DMS 273 treated with DMSO at 0.1 percent for 48 hours (cell line): ENCODE results near the gene CPN1.
"Not testable (repeated sequence)": the region's sequence is repeated elsewhere in the genome, so short reads cannot be mapped to it uniquely, and the experiment has no call there.

Experiments
- DNase-seq: peaks from one replicate; lab custom pipeline; 2025; lab: John Stamatoyannopoulos, UW

CPN1 gene

DNA sequence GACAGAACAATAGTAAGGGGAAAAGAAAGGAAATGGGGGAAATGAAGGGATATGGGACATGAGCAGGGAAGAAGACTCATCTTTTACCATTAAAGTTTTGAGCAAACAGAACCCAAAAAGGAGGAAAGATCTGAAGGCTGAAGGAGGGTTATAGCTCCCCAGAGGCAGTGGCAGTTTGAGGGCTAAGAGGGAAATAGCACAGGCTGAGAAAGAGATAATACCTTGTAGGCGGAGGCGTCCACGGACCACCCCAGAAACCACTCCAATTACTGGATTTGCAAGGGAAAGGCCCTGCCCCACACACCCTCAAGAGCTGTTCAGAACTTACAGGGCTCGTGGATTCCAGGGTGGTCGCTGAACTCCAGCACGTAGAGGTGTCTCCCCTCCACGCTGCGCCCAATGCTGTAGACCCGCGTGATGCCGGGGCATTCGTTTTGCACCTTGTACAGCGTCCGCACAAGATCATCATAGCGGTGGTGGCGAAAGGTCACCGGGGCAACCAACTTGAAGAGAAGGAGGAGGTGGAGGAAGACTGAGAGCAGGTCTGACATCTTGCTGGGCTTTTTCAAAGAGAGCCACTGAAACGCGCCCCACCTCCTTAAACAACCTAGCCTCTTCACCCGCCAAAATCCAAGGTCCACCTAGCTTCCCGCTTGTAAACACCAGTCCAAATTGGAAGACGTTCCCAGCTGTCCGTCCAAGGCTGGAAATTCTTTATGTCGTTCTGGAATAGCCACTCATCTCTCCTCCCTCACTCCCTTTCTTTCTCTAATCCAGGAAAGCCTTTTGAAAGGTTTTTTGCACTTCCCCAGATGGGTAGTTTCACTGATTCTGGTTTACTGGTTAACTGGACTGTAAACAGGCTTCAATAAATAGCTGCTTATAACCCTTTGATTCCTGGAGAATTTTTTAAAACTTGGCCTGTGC lies at the start of gene CPN1:
Gene CPN1, minus strand, starts transcription at position 795 of the 927 bp plus-strand sequence. Its CDS starts 244 bp downstream, at position 551.
- DNase-seq, result no peak

DNA sequence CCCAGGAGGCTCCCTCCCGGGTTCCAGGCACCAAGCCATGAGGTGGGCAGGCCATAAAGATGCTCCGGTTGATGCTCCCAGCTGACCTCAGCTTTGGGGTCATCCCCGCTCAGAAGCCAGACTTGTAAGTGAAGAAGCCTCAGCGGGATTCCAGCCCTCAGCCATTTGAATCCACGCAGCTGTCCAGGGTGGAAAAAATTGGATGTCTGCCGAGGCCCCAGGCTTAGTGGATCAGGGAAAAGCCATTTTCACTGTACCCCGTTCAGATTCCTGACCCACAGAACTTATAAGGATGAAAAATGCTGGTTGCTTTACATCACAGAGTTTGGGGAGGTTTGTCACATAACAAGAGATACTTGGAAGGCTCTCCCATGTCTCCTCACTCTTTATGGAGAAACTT lies 49.2 kb upstream of the CPN1 start:
- no peak for DNase-seq

GRCh38 chr10:100129424-100129823 lies 47.8 kb upstream of the CPN1 start:
- DNase-seq, result no peak

DNA sequence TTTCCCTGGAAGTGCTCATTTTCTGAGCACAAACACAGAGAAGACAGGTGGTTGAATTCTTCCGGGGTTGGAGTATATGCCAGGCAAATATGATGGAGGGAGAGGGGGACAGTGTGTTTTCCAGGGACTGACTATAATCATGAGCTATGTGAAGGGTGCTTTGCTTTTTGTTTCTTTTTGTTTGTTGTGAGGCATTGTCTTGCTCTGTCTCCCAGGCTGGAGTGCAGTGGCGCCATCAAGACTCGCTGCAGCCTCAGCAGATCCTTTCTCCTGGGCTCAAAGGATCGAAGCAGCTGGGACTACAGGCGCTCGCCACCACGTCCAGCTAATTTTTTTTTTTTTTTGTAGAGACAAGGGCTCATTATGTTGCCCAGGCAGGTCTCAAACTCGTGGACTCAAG lies 47.3 kb upstream of the CPN1 start:
- no peak for DNase-seq

DNA sequence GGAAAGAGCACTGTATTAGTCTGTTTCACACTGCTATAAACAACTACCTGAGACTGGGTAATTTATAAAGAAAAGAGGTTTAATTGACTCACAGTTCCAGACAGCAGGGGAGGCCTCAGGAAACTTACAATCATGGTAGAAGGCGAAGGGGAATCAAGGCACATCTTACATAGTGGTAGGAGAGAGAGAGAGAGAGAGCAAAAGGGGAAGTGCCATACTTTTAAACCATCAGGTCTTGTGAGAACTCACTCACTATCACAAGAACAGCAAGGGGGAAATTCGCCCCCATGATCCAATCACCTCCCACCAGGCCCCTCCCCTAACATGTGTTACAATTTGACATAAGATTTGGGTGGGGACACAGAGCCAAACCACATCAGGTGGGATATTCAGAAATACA lies 43.7 kb upstream of the CPN1 start:
- not testable (repeated sequence) for DNase-seq

- no peak for DNase-seq
Observed at GRCh38 chr10:100124097-100124496, 42.4 kb upstream of the CPN1 start.

DNA sequence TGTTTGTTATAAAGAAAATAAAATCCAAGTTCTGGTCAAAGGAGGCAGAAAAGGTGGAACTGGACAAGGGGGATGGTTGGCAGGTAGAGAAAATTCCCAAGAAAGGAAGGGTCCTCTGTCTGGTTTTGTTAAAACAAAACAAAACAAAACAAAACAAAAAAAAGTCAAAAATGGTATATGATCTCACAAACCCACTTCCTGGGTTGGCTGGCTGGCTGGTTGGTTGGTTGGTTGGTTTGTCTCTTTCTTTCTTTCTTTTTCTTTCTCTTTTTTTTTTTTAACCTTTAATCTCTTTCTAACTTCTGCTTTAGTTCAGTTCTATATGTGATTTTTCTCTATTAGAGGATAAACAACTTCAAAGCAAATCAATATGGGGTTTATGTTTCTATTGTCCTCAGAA lies 41.1 kb upstream of the CPN1 start:
- no peak for DNase-seq

DNA sequence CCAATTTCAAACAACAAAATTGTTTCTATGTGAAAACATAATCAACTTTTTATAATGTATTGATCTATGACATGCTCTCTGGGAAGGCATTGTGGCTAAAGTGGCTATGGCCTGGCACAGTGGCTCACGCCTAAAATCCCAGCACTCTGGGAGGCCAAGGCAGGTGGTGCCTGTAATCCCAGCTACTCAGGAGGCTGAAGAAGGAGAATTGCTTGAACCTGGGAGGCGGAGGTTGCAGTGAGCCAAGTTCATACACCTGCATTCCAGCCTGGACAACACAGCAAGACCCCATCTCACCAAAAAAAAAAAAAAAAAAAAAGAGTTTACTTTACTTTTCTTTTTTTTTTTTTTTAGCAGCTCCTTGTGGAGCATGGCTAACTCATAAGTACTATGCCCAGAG lies 38.9 kb upstream of the CPN1 start:
- DNase-seq, result no peak

DNA sequence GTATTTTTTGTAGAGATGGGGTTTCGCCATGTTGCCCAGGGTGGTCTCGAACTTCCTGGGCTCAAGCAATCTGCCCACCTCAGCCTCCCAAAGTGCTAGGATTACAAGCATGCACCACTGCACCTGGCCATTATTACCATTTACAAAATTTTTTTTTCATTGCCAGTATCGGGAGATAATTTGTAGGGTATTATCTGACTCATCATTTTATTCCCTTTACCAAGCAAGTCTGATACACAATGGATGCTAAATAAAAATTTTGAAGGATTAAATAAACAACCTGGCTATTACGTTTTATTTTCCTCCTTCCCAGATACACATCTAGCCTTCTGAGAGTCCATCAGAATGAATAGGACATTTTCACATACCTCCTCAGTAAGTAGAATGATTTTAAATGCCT lies 38.1 kb upstream of the CPN1 start:
- no peak for DNase-seq

DNA sequence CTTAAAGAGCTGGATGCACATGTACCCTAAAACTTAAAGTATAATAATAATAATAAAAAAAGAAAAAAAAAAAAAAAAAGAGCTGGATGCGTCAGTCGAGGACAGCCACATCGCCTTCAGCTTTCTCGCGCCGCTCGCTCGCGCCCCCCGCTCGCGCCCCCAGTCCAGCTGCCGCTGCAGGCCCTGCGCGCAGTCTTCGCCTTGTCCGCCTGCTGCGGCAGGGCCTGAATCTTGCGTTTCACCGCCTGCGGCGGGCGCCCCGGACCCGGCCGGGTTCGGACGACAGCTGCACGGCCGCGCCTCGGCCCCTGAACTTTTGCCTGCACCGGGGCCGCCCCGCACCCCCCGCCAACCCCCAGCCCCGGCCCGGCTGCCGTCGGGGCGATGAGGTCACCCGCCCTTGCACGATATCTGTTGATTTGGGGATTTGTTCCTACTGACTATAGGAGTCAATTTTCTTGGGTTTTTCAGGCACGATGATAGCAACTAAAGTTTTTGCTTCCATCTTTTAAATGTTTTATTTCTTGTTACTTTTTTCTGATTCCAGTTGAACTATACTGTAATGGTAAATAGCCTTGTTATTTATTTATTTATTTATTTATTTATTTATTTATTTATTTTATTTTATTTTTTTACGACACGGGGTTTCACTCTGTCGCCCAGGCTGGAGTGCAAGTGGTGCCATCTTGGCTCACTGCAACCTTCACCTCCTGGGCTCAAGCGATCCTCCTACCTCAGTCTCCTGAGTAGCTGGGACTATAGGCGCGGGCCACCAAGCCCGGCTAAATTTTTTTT lies 33.5 kb upstream of the CPN1 start:
- DNase-seq, result no peak

- DNase-seq, result no peak
Observed at GRCh38 chr10:100114460-100114859, 32.8 kb upstream of the CPN1 start.

- no peak for DNase-seq
Observed at GRCh38 chr10:100109670-100110069, 28.0 kb upstream of the CPN1 start.

DNA sequence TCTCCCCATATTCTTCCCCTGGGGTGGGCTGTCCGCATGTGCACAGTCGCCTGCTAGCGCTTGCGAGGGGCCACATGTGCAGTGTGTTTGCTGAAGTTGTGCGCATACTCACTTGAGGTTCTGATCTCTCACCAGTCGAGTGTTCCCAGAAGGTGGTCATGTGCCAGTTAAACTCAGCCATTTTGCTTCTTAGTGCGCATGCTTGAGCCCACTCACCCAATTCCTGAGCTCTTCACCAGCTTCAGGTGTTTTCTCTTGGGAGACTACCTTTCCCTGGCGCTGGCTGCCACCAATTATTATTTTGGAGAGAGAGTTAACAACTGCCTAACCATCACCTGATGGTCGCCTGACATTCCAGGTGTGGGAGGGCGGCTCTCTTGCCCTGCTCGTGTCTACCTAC lies 25.2 kb upstream of the CPN1 start:
- no peak for DNase-seq

- no peak for DNase-seq
Observed at GRCh38 chr10:100104300-100104699, 22.6 kb upstream of the CPN1 start.

DNA sequence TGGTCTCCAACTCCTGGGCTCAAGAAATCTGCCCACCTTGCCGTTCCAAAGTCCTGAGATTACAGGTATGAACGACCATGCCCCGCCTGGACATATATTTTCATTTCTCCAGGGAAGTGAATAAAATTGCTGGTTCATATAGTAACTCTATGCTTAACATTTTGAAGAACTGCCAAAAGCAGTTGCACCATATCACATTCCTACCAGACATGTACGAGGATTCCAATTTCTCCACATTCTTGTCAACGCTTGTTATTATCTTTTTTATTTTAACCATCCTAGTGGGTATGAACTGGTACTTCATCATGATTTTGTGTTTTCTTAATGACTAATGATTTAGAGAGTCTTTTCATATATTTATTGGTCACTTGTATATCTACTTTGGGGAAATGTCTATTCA lies 21.9 kb upstream of the CPN1 start:
- no peak for DNase-seq

- DNase-seq, result no peak
Observed at GRCh38 chr10:100101192-100102076, 19.8 kb upstream of the CPN1 start.

DNA sequence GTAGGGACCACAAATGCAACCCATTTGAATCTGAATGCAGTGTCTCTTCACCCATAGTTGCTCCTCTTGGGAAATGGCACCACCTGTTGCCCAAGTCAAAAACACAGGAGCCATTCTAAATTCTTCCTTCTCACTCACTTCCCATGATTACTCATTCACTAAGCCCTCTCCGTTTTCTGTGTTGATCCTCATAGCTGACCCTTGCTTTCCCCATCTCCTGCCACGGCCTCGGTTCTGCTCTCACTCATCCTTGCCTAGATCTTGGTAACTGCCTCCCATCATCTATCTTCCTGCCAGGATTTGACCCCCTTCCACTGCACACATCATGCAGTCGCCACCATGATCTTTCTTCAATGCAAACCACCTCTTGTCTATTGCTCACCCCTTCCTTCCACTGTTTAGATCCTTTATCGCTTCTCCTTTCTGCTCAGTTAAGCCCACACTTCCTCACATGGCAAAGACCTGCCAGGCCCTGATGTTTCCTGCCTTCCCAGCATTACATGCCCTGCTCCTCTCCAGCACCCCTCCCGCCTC lies 19.0 kb upstream of the CPN1 start:
- no peak for DNase-seq

DNA sequence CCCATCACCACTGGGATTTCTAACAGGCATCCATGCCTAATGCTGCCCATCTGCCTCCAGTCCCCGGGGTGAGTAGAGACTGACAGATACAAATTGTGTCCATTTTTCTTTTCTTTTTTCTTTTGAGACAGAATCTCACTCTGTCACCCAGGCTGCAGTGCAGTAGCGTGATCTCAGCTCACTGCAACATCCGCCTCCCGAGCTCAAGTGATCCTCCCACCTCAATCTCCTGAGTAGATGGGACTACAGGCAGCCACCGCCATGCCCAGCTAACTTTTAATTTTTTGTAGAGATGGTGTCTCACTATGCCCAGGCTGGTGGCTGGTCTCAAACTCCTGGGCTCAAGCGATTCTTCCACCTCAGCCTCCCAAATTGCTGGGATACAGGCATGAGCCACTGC lies 7.6 kb upstream of the CPN1 start:
- DNase-seq, result no peak

DNA sequence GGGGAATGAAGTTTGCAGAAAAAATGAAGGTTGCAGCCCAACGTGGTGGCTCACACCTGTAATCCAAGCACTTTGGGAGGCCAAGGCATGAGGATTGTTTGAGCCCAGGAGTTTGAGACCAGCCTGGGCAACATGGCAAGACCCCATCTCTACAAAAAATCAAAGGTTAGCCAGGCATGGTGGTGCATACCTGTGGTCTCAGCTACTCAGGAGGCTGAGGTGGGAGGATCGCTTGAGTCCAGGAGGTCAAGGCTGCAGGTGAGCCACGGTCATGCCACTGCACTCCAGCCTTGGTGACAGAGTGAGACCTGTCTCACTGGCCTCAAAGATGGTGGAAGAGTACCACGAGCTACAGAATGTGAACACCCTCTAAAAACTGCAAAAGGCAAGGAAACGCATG lies 5.0 kb upstream of the CPN1 start:
- not testable (repeated sequence) for DNase-seq

- DNase-seq, result no peak
Observed at GRCh38 chr10:100085596-100085995, 3.9 kb upstream of the CPN1 start.

- no peak for DNase-seq
Observed at GRCh38 chr10:100083623-100084022, 2.0 kb upstream of the CPN1 start.

DNA sequence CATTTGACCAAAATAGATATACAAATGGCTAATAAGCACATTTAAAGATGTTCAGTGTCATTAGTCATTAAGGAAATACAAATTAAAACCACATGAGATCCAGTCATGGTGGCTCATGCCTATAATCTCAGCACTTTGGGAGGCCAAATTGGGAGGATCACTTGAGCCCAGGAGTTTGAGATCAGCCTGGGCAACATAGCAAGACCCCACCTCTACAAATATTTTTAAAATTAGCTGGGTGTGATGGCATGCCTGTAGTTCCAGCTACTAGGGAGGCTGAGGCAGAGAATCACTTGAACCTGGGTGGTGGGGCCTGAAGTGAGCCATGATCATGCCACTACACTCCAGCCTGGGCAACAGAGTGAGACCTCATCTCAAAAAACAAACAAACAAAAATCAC lies 607 bp upstream of the CPN1 start:
- not testable (repeated sequence) for DNase-seq
